NCI-H146 treated with DMSO at 0.1 percent for 48 hours (cell line): Measurements from ENCODE around the gene SPOCK3.
A peak's percentile ranks its signal among the peaks of the same experiment; 100 is the strongest.
"Not testable (repeated sequence)": the region's sequence is repeated elsewhere in the genome, so short reads cannot be mapped to it uniquely, and the experiment has no call there.

Source experiments
- DNase-seq: peaks from one replicate; lab custom pipeline; 2025; ENCODE audit not compliant: unreplicated experiment; lab: John Stamatoyannopoulos, UW

SPOCK3 gene

DNA sequence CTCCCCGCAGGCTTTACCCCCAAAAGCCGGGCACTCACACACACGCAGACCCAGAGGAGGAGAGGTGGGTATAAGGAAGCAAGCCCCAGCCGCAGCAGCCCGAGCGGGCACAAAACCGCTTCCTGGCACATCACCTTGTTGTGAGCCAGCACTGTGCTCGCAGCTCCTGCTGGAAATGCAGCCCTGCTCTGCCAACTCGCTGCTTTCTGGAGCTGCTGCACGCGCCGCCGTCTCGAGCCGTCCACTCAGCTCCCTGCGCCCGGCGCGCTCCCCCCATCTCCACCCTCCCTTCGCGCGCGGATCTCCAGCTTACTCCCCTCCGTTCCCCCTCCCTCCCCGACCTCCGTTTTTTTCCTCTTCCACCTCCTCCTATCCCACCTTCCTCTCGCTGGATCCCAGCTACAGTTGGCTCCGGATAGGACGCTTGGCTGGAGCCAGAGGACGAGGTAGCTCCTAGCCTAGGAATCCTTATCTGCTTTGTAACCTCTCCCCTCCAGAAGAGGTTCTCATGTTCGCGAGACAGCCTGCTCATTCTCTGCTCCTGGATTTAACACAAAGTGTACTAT is at the start of gene SPOCK3:
Gene SPOCK3 (minus strand): TSS at position 179 of the 566 bp plus-strand sequence.
- DNase-seq: peak; percentile 2

DNA sequence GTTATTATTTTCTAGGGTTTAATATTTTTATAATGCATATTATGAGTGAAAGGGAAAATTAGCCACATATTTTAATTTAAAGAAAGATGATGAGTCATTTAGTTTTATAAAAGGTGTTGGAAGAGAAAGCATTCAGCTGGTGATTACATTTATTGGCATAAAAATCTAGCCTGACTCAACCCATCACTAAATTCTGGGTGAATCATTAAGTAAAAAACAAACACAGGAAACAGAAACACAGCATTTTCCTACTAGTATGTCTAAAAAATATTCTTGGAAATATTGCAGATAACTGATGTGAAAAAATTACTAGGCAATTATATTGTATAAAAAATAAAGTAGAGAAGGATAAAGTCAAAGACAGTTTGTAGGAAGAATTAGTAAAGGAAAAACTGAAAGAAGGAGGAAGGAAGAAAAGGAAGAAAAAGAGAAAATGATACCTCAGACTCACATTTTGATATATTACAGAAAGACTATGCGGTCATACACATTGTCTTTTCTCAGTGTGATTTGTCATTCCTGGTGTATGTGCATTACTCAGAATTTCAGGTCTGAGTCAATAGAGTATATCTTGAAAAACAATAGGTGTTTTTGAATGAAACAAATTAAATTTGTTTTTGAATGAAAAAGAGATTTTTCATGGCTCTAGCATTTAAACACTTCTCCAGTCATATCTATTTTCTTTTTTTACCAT is 48.0 kb upstream of the SPOCK3 start:
- DNase-seq: no peak

DNA sequence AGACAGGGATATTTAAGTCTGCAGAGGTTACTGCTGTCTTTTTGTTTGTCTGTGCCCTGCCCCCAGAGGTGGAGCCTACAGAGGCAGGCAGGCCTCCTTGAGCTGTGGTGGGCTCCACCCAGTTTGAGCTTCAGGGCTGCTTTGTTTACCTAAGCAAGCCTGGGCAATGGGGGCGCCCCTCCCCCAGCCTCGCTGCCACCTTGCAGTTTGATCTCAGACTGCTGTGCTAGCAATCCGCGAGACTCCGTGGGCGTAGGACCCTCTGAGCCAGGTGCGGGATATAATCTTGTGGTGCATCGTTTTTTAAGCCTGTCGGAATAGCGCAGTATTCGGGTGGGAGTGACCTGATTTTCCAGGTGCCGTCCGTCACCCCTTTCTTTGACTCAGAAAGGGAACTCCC is 47.3 kb upstream of the SPOCK3 start:
- not testable (repeated sequence) for DNase-seq

DNA sequence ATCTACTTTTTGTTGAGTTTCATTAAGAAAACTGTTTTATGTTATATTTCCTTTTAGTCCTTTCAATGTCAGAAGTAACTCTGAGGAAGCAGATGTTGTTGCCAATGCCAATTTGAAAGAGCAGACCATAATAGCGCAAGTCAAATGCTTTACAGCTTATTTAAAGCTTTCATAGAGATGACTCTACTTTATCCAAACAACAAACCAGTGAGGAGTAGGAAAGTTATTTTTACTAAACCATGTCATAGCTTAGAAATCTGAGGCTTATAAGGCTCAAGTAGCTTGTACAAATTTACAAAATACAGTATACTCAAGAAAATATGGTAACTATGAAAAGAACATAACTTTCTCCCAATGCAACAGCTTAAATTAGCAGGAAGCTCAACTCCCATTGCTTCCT is 40.1 kb upstream of the SPOCK3 start:
- DNase-seq: no peak

DNA sequence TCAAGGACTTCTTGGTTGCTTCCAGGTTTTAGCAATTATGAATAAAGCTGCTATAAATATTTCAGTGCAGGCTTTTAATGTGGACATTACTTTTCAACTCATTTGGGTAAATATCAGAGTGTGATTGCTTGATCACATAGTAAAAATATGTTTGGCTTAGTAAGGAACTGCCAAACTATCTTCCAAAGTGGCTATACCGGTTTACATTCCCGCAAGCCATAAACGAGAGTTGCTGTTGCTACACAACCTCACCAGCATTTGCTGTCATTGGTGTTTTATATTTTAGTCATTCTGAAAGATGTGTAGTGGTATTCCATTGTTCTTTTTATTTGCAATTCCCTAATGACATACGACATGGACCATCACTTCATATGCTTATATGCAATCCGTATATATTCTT is 30.9 kb upstream of the SPOCK3 start:
- DNase-seq: no peak

DNA sequence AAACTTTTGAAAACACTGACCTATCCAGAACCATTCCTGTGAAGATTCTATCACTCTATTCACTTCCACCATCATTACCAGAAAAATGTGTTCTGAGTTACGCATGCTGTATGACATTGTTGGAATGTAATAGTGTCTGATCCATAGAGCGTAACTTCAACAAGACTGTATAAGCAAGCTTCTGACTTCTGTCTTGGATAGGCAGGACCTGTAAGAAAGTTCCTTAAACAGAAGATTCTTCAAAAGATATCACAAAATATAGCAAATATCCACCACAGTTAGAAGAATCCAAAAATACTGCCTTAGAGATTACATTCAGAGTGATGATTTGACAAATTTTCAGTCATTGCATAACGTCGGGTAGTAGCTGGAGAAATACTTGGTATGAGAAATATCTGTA is 14.0 kb upstream of the SPOCK3 start:
- DNase-seq: no peak

DNA sequence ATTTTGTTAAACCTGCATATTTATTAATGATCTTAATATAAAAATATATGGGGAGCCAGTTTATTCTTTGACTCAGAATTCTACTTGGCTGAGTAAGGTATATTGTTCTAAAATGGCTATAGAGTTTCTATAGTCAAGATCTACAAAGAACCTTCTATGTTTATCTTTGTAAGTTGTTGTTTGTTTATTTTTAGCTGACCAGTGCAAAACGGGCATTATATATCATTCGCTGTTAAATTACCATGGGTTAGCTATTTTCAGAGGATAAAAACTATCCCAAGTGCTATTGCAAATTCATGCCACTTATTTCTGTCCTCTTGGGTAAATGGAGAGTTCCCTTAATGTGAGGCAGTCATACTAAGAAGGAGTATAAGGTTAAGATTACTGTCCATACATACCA is 5.3 kb upstream of the SPOCK3 start:
- DNase-seq: no peak

DNA sequence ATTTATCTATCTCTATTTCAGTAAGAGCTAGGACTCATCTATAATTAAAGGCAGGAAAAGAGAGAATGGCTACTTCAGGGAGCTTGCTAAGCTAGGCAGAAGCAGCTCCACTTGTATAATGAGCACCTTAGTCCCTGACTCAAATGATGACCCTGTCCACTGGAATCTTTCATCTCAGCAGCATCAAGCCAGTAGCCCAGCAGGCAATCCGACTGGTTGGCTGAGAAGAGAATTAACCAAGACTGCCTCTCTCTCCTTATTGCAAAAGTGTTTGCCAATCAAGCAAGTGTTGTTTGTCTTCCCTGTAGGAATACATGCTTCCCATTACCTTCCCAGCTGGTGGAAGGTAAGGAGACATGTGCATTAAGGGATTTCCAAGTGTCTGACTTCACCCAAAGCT is 3.9 kb upstream of the SPOCK3 start:
- no peak for DNase-seq

DNA sequence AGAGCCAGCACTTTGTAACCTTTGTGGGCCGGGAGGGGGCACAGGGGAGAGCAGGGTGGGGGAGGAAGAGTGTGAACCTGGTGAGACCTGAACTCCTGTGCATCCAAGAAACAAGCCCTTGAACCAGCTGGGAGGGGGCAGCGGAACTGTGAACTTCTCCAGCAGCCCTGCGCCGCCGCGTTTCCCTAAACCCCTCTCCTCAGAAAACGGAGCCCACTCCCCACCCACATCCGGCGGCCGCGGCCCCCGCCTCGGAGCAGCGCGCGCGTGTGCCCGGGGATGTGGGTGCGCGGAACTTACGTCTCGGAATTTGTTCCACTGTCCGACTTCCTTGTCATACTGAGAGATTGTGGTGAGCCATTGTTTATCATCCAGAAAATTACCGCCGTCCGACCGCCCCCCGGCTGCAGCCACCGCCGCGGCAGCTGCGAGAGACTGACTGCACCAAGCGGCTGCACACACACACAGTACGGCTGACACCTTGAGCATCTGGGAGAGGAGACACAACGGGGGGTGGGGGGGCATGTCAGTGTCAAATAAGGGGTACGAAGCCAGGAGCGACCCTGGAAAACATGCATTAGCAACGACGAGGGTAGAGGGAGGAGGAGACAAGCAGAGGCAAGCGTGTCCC is 494 bp downstream of the SPOCK3 start:
- peak; percentile 2 for DNase-seq

DNA sequence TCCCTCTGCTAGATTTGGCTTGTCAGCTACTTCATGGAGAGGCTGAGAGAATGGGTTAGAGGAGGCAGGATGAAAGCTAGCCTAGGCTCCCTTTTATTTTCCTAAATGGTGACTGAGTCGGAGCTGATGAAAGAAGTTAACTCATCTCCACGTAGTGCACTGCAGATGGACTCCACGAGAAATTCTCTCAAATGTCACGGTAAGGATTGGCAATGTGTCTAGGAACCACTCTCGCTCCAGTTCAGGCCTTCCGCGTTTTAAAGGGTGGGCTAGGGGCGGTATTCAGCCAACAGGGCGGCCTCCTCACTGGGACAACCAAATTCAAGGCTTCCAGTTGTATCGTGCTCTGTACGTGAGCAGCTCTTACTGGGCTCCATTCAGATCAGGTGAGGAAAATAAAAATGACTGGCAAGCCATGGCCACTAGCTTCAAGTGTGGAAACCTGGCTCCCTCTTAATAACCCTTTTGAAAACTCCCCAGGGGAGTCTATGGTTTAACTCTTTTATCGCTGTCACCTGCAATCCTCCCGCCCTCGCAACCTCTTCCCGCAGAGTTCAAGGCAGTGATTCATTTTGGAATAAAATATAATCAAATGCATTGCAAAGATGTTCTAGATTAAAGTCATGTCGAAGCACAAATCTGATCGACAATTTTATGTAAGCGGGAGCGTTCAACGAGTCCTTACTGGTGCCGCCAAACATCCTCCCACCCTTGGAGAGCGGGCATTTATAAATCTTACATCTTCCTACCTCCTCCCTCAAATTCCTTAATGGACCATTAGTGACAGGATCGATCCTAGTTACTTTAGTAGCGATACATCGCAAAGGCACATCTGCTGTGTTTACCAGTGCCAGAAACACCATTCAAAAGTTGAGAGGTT is 1.2 kb downstream of the SPOCK3 start:
- no peak for DNase-seq

DNA sequence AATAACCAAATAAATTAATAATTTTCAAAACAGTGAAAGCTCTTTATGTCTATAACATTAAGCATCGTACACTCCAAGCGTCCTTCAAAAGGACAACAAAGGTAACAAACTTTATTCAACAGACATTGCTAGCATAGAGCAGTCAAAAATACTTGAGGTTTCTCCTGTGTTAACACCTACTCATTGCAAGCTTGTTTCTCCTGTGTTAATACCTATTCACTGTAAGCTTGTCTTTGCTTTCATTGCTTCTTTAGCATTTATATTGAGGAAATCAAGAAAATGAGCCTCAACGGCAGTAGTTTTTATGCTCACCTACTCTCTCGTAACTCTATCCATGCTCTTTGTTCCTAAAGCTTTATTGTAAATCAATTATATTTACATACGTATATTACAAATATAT is 3.5 kb downstream of the SPOCK3 start:
- DNase-seq: no peak

DNA sequence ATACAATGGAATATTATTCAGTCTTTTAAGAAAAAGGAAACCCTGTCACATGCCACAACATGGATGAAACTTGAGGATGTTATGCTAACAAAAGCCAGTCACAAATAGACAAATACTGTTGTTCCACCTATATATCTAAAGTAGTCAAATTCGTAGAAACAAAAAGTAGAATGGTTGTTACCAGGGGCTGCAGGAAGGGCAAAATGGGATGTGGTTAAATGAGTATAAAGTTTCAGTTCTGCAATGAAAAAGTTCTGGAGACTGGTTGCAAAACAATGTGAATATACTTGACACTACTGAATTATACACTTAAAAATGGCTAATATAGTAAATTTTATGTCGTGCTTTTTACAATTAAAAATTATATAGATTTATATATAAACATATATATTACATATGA is 12.2 kb downstream of the SPOCK3 start:
- no peak for DNase-seq

DNA sequence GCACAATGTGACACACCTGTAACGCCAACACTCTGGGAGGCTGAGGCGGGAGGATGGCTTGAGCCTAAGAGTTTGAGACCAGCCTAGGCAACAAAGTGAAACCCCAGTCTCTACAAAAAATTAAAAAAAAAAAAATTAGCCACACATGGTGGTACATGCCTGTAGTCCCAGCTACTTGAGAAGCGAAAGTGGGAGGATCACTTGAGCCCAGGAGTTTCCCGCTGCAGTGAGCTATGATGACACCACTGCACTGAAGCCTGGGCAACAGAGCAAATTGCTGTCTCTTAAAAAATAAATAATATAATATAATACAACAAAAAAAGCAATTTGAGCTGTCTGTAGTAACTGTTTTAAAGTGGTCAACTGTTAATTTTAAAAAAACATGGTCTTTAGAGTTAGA is 13.2 kb downstream of the SPOCK3 start:
- DNase-seq: no peak

DNA sequence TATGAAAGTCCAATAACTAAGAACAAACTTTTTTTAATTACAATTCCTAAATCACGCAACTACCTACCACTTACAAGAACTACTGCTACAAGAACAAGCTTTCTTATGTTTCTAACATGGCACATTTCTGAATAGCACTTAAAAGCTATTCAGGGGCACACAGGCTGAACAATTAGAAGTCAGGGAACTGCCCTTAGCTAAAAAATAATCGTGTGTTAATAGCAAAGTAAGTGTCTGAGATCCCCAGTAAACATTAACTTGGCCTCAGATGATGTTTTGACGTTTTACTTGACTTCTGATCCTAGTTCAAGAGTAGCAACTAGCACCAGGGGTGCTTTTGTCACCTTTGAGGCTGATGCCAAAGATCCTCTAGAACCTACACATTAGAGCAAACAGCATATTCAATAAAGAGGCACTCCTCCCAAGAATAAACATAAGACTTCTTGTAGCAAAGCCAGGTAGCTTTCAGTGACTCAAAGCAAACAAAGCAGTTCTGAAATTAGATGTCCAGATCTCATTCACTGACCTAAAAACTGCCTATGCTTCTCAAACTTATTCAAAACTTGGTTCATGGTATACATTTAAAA is 16.2 kb downstream of the SPOCK3 start:
- no peak for DNase-seq

DNA sequence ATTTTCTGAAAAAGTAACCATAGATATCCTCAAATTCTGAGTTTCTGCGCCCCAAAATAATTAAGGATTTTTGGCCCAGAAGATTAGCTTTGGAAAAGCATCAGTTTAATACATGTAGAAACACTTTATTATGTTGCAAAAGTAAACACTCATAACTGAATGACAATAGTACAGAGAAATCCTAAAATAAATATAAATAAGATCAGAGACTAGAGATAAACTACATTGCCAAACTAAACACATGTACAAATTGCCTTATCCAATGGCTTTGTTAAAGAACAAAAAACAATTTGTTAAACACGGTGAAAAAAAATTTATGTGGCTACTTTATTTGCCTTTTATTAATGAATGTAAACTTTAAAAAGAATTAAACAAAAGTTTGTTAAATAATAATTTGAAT is 17.5 kb downstream of the SPOCK3 start:
- DNase-seq: no peak

DNA sequence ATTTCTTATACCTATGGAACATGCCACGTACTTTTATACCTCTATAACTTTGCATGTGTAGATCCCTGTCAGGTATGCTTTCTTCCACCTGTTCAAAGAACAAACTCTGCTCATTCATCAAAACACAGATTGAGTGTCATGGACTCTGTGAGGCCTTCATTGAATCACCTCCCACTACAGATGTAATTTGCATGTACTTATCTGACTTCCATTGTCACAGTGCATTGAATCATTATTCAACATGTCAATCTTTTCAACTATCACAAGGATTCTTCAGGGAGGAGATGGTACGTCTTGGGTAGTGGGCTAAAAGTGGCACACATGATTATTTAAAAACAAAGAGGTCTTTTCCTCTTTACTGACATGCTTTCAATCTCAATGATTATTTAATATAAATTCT is 24.1 kb downstream of the SPOCK3 start:
- DNase-seq: no peak

DNA sequence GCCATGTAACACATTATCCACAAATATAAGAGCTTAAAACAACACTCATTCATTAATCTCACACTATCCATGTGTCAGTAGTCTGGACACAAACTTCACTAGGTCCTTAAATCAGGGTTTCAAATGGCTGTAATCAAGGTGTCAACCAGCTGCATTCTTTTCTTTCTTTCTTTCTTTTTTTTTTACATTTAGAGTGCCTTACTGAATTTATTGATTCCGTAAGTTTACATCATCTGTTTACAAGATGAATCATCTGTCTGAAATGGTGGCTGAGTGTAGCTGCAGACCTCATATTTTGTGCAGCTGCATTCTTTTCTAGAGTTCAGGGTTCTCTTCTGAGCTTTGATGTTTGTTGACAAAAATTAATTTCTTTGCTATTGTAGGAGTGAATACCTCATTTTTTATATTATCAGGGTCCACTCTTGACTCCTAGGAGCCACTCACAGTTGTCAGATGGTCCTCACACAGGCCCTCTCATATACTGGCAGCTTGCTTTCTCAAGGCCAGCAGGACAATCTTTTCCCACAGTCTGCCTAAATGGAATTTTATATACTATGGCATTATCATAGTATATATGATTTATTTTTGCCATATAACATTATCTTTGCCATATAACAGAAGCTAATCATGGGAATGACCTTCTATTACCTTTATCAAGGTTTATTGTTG is 37.8 kb downstream of the SPOCK3 start:
- no peak for DNase-seq

DNA sequence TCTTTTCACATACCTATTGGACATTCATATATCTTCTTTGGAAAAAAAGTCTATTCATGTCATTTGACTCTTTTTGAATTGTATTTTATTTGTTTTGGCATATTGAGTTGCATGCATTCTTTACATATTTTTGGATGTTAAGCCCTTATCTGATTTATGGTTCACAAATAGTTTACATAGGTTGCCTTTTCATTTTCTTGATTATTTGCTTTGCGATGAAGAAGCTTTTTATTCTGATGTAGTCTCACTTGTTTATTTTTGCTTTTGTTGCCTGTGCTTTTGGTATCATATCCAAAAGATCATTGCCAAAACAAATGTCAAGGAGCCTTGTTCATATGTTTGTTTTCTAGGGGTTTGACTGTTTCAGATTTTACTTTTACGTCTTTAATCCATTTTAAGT is 43.9 kb downstream of the SPOCK3 start:
- no peak for DNase-seq

DNA sequence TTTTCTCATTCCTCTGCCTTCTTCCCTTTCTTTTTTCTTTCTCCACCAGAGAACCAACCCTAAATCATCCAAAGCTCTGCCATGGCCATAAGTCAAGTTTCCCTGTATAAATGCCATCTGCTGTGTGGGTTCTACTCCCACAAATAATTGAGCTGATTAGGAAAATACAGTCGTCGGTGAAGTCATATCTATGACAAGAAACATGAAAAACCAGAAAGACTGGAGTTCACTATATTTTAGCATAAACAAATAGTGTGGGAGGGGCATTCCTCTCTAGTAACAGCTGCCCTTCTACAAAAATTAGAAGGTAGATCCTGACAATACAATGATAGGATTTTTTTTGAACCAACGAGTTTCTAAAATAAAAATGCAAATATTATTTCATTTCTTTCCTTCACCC is 48.8 kb downstream of the SPOCK3 start:
- no peak for DNase-seq

DNA sequence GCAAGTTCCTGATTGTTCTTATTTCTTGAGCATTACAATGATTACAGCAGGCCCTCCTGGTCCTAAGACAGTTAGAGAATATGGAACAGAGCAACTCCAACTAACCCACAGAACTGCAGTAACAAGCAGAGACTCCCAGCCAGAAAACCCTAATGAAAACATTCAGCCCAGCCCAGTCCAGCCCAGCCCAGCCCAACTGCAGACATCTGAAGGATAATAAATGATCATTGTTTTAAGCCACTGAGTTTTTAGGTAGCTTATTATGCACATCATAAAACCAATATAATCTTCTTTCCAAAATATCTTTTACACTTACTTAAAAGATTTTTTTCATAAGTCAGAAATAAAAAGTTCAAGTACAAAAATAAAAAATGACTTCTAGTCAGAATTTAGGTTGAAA is 51.3 kb downstream of the SPOCK3 start:
- no peak for DNase-seq

DNA sequence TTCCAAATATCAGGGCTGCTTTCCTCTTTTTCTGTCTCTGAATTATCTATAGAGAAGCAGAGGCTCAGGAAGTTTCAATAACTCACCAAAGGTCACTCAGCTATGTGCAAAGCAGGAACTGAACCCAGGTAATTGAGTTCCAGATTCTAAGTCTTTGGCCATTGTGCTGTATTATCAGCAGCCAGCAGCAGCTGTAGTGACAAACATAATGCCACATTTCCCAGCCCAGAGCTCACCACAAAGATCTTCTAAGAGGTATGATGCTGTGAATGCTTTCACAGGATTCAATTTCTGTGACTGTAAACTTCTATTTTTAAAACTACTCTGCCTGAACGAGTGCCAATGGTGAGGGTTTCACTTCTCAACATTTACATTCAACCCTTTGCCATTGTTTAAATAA is 56.4 kb downstream of the SPOCK3 start:
- no peak for DNase-seq
